WTC11 (cell line): ENCODE results near the gene ZBTB20.

Source experiments
- CBFB ChIP-seq: sonication (generic); formaldehyde crosslinking; IDR thresholded peaks from 2 replicates; pipeline ENCODE4 v1.8.1; 2022; ENCODE audit warnings: mild to moderate bottlenecking, low read depth, missing genetic modification reagents
- FOXP1 ChIP-seq: sonication (generic); formaldehyde crosslinking; IDR thresholded peaks from 2 replicates; pipeline ENCODE4 v1.8.0; 2022; ENCODE audit warnings: missing genetic modification reagents, mild to moderate bottlenecking, moderate library complexity, borderline replicate concordance
- JUN ChIP-seq: sonication (generic); formaldehyde crosslinking; IDR thresholded peaks from 2 replicates; pipeline ENCODE4 v1.8.0; 2023; ENCODE audit warnings: mild to moderate bottlenecking, missing genetic modification reagents
- NFYB ChIP-seq: sonication (generic); formaldehyde crosslinking; conservative IDR thresholded peaks from 2 replicates; pipeline ENCODE4 v1.8.0; 2022; ENCODE audit warnings: low read depth, missing genetic modification reagents
- RELA ChIP-seq: sonication (generic); formaldehyde crosslinking; IDR thresholded peaks from 2 replicates; pipeline ENCODE4 v1.8.1; 2022; ENCODE audit warnings: missing genetic modification reagents, mild to moderate bottlenecking, borderline replicate concordance
- TCF7 ChIP-seq: sonication (generic); formaldehyde crosslinking; IDR thresholded peaks from 2 replicates; pipeline ENCODE4 v1.8.0; 2022; ENCODE audit warnings: mild to moderate bottlenecking, low read depth, missing genetic modification reagents, moderate library complexity
- TEAD1 ChIP-seq: sonication (generic); formaldehyde crosslinking; IDR thresholded peaks from 2 replicates; pipeline ENCODE4 v1.8.0; 2022; ENCODE audit warnings: mild to moderate bottlenecking, missing genetic modification reagents
- ZNF423 ChIP-seq: fragments of 250-450 bp; sonication (Bioruptor Pico); IDR thresholded peaks from 2 replicates; pipeline ENCODE4 v2.1.2; 2022; ENCODE audit warnings: mild to moderate bottlenecking, moderate library complexity
- TF ChIP-seq, protein P1 (sequence below): fragments of 200-600 bp; IDR thresholded peaks from 2 replicates; pipeline ENCODE4 v1.8.0; 2022; ENCODE audit warnings: antibody characterized with exemption
- TF ChIP-seq, protein P2 (sequence below): sonication (generic); formaldehyde crosslinking; IDR thresholded peaks from 2 replicates; pipeline ENCODE4 v1.8.0; 2022; ENCODE audit warnings: mild to moderate bottlenecking, missing genetic modification reagents
- TF ChIP-seq, protein P3 (sequence below): sonication (generic); formaldehyde crosslinking; IDR thresholded peaks from 2 replicates; pipeline ENCODE4 v1.8.1; 2022; ENCODE audit warnings: low read depth, missing genetic modification reagents, borderline replicate concordance
- TF ChIP-seq, protein P4 (sequence below): sonication (generic); formaldehyde crosslinking; IDR thresholded peaks from 2 replicates; pipeline ENCODE4 v1.8.0; 2023; ENCODE audit warnings: mild to moderate bottlenecking, missing genetic modification reagents
- TF ChIP-seq, protein P5 (sequence below): sonication (generic); formaldehyde crosslinking; conservative IDR thresholded peaks from 2 replicates; pipeline ENCODE4 v1.8.1; 2023; ENCODE audit warnings: mild to moderate bottlenecking, low read depth, missing genetic modification reagents, moderate library complexity
- TF ChIP-seq, protein P6 (sequence below): fragments of 250-450 bp; sonication (Bioruptor Pico); IDR thresholded peaks from 2 replicates; pipeline ENCODE4 v1.9.0; 2021; ENCODE audit warnings: moderate library complexity, mild to moderate bottlenecking, inconsistent platforms, borderline replicate concordance

DNA sequence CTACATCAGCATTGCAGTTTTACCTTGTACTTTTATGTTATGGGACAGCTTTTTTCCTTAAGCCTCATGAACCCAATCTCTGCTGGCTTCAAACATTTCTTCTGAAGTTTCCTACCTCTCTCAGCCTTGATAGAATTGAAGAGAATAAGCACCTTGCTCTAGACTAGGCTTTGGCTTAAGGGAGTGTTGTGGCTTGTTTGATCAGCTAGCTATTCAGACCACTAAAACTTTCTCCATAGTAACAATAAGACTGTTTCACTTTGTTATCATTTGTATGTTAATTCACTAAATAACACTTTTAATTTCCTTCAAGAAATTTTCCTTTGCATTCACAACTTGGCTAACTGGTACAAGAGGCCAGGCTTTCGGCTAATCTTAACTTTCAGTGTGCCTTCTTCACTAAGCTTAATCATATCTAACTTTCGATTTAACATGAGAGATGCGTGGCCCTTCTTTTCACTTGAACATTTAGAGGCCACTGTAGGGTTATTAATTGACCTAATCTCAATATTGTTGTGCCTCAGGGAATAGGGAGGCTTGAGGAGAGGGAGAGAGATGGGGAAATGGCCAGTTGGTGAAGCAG lies 861.3 kb downstream of the ZBTB20 start:
- TF ChIP-seq, protein P1, sequence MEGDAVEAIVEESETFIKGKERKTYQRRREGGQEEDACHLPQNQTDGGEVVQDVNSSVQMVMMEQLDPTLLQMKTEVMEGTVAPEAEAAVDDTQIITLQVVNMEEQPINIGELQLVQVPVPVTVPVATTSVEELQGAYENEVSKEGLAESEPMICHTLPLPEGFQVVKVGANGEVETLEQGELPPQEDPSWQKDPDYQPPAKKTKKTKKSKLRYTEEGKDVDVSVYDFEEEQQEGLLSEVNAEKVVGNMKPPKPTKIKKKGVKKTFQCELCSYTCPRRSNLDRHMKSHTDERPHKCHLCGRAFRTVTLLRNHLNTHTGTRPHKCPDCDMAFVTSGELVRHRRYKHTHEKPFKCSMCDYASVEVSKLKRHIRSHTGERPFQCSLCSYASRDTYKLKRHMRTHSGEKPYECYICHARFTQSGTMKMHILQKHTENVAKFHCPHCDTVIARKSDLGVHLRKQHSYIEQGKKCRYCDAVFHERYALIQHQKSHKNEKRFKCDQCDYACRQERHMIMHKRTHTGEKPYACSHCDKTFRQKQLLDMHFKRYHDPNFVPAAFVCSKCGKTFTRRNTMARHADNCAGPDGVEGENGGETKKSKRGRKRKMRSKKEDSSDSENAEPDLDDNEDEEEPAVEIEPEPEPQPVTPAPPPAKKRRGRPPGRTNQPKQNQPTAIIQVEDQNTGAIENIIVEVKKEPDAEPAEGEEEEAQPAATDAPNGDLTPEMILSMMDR: no peak
- TF ChIP-seq, protein P2, sequence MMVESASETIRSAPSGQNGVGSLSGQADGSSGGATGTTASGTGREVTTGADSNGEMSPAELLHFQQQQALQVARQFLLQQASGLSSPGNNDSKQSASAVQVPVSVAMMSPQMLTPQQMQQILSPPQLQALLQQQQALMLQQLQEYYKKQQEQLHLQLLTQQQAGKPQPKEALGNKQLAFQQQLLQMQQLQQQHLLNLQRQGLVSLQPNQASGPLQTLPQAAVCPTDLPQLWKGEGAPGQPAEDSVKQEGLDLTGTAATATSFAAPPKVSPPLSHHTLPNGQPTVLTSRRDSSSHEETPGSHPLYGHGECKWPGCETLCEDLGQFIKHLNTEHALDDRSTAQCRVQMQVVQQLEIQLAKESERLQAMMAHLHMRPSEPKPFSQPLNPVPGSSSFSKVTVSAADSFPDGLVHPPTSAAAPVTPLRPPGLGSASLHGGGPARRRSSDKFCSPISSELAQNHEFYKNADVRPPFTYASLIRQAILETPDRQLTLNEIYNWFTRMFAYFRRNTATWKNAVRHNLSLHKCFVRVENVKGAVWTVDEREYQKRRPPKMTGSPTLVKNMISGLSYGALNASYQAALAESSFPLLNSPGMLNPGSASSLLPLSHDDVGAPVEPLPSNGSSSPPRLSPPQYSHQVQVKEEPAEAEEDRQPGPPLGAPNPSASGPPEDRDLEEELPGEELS (CRISPR knock-in tag): no peak
- no peak for TF ChIP-seq CBFB (CRISPR knock-in tag)
- TF ChIP-seq, protein P3, sequence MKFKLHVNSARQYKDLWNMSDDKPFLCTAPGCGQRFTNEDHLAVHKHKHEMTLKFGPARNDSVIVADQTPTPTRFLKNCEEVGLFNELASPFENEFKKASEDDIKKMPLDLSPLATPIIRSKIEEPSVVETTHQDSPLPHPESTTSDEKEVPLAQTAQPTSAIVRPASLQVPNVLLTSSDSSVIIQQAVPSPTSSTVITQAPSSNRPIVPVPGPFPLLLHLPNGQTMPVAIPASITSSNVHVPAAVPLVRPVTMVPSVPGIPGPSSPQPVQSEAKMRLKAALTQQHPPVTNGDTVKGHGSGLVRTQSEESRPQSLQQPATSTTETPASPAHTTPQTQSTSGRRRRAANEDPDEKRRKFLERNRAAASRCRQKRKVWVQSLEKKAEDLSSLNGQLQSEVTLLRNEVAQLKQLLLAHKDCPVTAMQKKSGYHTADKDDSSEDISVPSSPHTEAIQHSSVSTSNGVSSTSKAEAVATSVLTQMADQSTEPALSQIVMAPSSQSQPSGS: no peak
- TF ChIP-seq RELA (CRISPR knock-in tag): no peak
- no peak for TF ChIP-seq ZNF423
- no peak for TF ChIP-seq TEAD1 (CRISPR knock-in tag)
- TF ChIP-seq FOXP1 (CRISPR knock-in tag): no peak
- TF ChIP-seq, protein P4, sequence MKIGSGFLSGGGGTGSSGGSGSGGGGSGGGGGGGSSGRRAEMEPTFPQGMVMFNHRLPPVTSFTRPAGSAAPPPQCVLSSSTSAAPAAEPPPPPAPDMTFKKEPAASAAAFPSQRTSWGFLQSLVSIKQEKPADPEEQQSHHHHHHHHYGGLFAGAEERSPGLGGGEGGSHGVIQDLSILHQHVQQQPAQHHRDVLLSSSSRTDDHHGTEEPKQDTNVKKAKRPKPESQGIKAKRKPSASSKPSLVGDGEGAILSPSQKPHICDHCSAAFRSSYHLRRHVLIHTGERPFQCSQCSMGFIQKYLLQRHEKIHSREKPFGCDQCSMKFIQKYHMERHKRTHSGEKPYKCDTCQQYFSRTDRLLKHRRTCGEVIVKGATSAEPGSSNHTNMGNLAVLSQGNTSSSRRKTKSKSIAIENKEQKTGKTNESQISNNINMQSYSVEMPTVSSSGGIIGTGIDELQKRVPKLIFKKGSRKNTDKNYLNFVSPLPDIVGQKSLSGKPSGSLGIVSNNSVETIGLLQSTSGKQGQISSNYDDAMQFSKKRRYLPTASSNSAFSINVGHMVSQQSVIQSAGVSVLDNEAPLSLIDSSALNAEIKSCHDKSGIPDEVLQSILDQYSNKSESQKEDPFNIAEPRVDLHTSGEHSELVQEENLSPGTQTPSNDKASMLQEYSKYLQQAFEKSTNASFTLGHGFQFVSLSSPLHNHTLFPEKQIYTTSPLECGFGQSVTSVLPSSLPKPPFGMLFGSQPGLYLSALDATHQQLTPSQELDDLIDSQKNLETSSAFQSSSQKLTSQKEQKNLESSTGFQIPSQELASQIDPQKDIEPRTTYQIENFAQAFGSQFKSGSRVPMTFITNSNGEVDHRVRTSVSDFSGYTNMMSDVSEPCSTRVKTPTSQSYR (CRISPR knock-in tag): no peak
- TF ChIP-seq, protein P5, sequence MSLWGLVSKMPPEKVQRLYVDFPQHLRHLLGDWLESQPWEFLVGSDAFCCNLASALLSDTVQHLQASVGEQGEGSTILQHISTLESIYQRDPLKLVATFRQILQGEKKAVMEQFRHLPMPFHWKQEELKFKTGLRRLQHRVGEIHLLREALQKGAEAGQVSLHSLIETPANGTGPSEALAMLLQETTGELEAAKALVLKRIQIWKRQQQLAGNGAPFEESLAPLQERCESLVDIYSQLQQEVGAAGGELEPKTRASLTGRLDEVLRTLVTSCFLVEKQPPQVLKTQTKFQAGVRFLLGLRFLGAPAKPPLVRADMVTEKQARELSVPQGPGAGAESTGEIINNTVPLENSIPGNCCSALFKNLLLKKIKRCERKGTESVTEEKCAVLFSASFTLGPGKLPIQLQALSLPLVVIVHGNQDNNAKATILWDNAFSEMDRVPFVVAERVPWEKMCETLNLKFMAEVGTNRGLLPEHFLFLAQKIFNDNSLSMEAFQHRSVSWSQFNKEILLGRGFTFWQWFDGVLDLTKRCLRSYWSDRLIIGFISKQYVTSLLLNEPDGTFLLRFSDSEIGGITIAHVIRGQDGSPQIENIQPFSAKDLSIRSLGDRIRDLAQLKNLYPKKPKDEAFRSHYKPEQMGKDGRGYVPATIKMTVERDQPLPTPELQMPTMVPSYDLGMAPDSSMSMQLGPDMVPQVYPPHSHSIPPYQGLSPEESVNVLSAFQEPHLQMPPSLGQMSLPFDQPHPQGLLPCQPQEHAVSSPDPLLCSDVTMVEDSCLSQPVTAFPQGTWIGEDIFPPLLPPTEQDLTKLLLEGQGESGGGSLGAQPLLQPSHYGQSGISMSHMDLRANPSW: no peak
- no peak for TF ChIP-seq NFYB
- no peak for TF ChIP-seq TCF7 (CRISPR knock-in tag)
- TF ChIP-seq, protein P6, sequence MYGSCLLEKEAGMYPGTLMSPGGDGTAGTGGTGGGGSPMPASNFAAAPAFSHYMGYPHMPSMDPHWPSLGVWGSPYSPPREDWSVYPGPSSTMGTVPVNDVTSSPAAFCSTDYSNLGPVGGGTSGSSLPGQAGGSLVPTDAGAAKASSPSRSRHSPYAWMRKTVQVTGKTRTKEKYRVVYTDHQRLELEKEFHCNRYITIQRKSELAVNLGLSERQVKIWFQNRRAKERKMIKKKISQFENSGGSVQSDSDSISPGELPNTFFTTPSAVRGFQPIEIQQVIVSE (CRISPR knock-in tag): no peak
- TF ChIP-seq JUN: no peak
